Measurements from ENCODE around the gene NCAM1. TPM values are rescaled to one million over a fixed set of nuclear protein-coding genes. Genes with fewer than 3 reads are reported as not detected.
"Not testable (repeated sequence)": the region's sequence is repeated elsewhere in the genome, so short reads cannot be mapped to it uniquely, and the experiment has no call there.

Gene NCAM1
- 3.3 TPM for total RNA-seq

DNA sequence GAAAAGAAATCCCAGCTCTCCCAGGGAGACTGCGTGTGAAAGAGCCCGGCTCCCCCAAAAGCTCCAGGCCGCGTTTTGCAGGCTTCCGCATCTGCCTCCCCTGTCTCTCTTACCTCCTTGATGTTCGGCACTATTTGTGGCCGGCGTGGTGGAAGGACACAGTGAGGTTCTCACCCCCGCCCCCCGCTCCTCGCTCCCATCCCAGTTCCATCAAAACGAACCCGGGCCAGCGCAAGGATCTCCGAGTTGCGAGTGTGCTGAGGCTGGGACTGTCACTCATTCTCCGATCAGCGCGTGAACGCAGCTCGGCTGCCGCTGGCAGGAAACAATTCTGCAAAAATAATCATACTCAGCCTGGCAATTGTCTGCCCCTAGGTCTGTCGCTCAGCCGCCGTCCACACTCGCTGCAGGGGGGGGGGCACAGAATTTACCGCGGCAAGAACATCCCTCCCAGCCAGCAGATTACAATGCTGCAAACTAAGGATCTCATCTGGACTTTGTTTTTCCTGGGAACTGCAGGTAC, at the start of gene NCAM1:
Gene NCAM1, plus strand, starts transcription at position 275 of the 523 bp plus-strand sequence.
- TF ChIP-seq, protein P1, sequence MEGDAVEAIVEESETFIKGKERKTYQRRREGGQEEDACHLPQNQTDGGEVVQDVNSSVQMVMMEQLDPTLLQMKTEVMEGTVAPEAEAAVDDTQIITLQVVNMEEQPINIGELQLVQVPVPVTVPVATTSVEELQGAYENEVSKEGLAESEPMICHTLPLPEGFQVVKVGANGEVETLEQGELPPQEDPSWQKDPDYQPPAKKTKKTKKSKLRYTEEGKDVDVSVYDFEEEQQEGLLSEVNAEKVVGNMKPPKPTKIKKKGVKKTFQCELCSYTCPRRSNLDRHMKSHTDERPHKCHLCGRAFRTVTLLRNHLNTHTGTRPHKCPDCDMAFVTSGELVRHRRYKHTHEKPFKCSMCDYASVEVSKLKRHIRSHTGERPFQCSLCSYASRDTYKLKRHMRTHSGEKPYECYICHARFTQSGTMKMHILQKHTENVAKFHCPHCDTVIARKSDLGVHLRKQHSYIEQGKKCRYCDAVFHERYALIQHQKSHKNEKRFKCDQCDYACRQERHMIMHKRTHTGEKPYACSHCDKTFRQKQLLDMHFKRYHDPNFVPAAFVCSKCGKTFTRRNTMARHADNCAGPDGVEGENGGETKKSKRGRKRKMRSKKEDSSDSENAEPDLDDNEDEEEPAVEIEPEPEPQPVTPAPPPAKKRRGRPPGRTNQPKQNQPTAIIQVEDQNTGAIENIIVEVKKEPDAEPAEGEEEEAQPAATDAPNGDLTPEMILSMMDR (IDR thresholded peaks at IDR 0.05) = no peak
- intact Hi-C loops (cut with DNase I) = loop anchor here (2.0 to 10.0 kb wide), 5 partner anchors 76 to 734 kb away; partner anchors contain the start of gene PTS

DNA sequence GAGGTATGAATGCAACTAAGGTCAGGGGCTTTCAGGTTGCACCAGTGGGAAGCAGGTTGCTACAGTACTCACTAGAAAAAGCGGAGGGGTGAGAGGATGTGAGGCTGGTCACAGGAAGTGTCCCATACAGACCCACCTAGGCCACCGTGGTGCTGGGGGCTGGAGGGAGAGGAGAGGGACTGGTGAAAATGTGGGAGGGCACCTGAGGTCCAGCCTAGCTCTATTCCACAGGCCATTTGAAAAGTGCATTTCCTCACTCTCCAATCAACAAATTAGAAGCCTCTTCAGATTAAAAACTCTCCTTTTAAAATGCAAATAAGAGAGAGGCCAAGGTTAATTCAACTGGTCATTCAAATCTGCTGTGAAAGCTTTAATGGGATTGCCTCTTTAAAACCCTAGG, 38.6 kb upstream of the NCAM1 start:
- intact Hi-C loops (cut with DNase I) = no loop called here
- Histone ChIP-seq H3K27ac (no peak overlapping the region), H3K36me3 (no peaks in the 10 kb centered on the region), H3K4me1 (no peaks in the 10 kb centered on the region), H3K9me3 (no peaks in the 10 kb centered on the region), H3K27me3 (no peaks in the 10 kb centered on the region), H3K4me3 (no peak overlapping the region)
- no peak for DNase-seq (ENCODE audit: low spot score in 2 of 2)
- TF ChIP-seq, protein P1 (IDR thresholded peaks at IDR 0.05) = no peak

More for the DNA sequence above, at the start of gene NCAM1:
- peaks cover 0 to 7% of the 10 kb centered on the region in 2 donors for H3K4me1 ChIP-seq
- no peaks in the 10 kb centered on the region for H3K9me3 ChIP-seq
- no peaks in the 10 kb centered on the region for H3K36me3 ChIP-seq
- no peaks in the 10 kb centered on the region for H3K27me3 ChIP-seq
- peak within 1 kb of the TSS; percentile 69 to 79 for H3K4me3 ChIP-seq
- peak within 1 kb of the TSS in 1 of 2 donors; percentile 1 for H3K27ac ChIP-seq
- DNase-seq (ENCODE audit: low spot score in 2 of 2) = peak in 1 of 2 donors; percentile 68

DNA sequence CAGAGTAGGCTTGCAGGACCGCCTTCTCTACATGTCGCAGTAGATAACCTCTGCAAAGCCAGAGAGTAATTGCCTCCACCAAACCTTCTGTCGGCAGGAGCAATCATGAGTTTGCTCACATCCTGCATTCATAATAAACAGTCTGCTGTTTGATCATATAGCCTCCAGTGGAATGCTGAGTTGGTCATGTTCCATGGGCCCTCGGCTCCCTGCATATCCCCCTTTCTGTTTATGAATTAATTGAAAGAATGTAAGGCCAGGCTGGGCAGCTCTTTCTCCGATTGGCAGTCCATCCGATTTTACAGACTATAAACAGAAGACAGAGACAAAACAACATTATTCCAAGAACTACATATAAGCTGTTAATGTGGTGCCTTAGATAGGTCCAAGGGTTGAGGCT, 36.4 kb upstream of the NCAM1 start:
- H3K9me3 ChIP-seq; intact Hi-C loops (cut with DNase I); H3K27me3 ChIP-seq; DNase-seq (ENCODE audit: low spot score in 2 of 2); H3K4me3 ChIP-seq; H3K4me1 ChIP-seq; H3K36me3 ChIP-seq; H3K27ac ChIP-seq: not testable (repeated sequence)

DNA sequence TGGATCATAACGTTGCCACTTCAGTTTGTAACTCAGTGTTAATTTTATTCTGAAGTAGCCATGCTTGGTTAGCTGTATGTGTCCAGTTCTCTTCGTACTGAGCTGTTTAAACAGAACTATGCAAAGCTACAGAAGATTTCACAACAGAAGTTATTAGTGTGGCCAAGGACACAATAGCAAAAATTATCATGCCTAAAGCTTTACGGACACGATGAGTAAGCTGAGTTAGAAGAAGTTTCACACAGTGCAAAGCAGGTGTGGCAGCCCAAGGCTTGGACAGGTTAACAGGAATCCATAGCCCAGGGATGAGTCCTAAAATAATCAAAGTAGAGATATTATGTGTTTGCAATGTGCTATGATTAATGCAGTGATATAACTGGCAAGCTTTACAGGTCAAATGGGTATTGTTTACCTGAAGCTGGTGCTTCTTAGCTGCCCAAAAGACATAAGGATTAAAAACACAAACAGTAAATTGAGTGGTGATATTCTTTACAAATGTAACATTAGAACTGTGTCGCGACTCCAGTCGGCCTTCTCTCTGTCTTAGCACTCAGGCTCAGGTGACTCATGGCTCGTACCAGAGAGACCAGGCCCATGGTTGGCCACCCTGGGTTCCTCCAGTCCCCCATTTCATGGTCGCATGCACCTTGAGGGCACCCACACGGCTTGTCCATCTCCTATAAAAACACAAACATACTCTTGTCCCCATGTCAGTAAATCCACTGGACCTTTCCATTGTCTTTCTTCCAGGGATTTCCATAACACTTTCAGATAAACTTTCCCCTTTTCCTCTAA, 35.5 kb upstream of the NCAM1 start:
- TF ChIP-seq, protein P1 (IDR thresholded peaks at IDR 0.05) = no peak
- Histone ChIP-seq H3K9me3 (no peaks in the 10 kb centered on the region), H3K4me3 (no peak overlapping the region), H3K27me3 (no peaks in the 10 kb centered on the region), H3K4me1 (no peaks in the 10 kb centered on the region), H3K36me3 (no peaks in the 10 kb centered on the region), H3K27ac (no peak overlapping the region)
- intact Hi-C loops (cut with DNase I) = no loop called here
- DNase-seq (ENCODE audit: low spot score in 2 of 2) = no peak

DNA sequence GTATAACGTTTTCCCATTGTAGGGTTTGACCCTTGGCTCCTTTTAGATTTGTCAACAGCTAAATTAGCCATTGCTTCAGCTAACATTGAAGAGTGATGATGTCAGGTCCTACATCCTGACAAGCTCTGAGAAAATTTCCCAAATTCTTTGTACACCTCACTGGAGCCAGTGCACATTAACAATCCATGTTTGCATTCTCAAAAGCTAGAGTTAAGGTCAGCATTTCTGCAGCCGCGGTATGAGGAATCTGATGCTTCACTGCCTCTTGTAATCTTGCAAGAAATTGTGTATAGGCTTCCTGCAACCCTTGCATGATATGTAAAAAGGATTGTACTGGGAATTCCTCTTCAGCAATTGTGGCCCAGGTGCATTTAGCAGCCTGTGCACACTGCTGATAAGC, 33.1 kb upstream of the NCAM1 start:
- H3K36me3 ChIP-seq = no peaks in the 10 kb centered on the region
- TF ChIP-seq, protein P1 (IDR thresholded peaks at IDR 0.05) = no peak
- no peak for DNase-seq (ENCODE audit: low spot score in 2 of 2)
- H3K4me1 ChIP-seq = no peaks in the 10 kb centered on the region
- no peaks in the 10 kb centered on the region for H3K9me3 ChIP-seq
- H3K27ac ChIP-seq = no peak overlapping the region
- H3K27me3 ChIP-seq = no peaks in the 10 kb centered on the region
- intact Hi-C loops (cut with DNase I) = no loop called here
- H3K4me3 ChIP-seq = no peak overlapping the region

DNA sequence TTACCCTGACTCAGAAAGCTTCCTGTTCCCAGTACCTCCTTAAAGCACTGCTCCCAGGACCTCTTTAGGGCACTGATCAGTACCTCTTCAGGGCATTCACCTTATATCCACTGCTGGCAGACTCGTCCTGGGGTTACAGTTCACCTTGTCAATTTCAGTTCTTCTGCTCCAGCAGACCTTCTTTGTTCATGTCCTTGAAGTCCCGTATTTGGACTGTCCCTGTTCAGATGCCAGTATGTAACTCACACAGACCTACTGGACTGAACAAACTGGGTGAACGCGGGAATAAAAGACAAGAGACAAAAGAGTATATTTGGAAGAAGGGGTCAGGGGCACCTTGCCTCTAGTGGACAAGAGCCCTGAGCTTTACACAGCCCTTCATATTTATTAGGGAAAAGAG, 31.8 kb upstream of the NCAM1 start:
- H3K9me3 ChIP-seq = no peaks in the 10 kb centered on the region
- no peak overlapping the region for H3K4me3 ChIP-seq
- intact Hi-C loops (cut with DNase I) = no loop called here
- TF ChIP-seq, protein P1 (IDR thresholded peaks at IDR 0.05) = no peak
- H3K27ac ChIP-seq = no peak overlapping the region
- H3K36me3 ChIP-seq = no peaks in the 10 kb centered on the region
- H3K27me3 ChIP-seq = no peaks in the 10 kb centered on the region
- H3K4me1 ChIP-seq = no peaks in the 10 kb centered on the region
- no peak for DNase-seq (ENCODE audit: low spot score in 2 of 2)

Measured in ascending aorta (tissue), 2 donors.